Measurements from ENCODE around the gene SAMD10.

GRCh38 chr20:63951398-63952209 is 27.8 kb downstream of the SAMD10 start:
- TF ChIP-seq CTCF (IDR thresholded peaks at IDR 0.05; ENCODE audit: low read length) (no peak), EZH2phosphoT487 (IDR thresholded peaks at IDR 0.05; ENCODE audit: low read length) (no peak)
